Thoracic aorta (tissue), 2 donors: Measurements from ENCODE around the gene UBE2J2. TPM values are rescaled to one million over a fixed set of nuclear protein-coding genes. Genes with fewer than 3 reads are reported as not detected.

Experiments
- ATAC-seq: fragments of 150-250 bp; one replicate; pipeline ENCODE4 v1.8.0; 2017; ENCODE audit warnings: low read depth; ENCODE audit not compliant: insufficient number of reproducible peaks, low FRiP score
- DNase-seq: peaks from one replicate; pipeline ENCODE4 v3.0.0-alpha.2; 2020; ENCODE audit warnings: low spot score
- H3K27ac ChIP-seq, 2 donors: fragments of 200-600 bp; sonication (generic); 1 replicate in 1 of 2; 2 replicates in 1 of 2; pipeline ENCODE4 v1.5.1; 2016; ENCODE audit warnings: mild to moderate bottlenecking in 2 of 2, moderate library complexity in 2 of 2
- H3K27me3 ChIP-seq: fragments of 200-600 bp; sonication (generic); replicated peaks from 2 replicates; pipeline ENCODE4 v1.6.0; 2016; ENCODE audit warnings: mild to moderate bottlenecking; ENCODE audit not compliant: insufficient read depth
- H3K36me3 ChIP-seq: fragments of 200-600 bp; sonication (generic); one replicate; pipeline ENCODE4 v1.5.1; 2016
- H3K4me1 ChIP-seq, 2 donors: fragments of 200-600 bp; sonication (generic); 1 replicate in 1 of 2; 2 replicates in 1 of 2; pipeline versions ENCODE4 v1.5.1 to v1.6.0; 2016; ENCODE audit warnings: low read depth in 2 of 2, mild to moderate bottlenecking in 1 of 2; ENCODE audit not compliant: control insufficient read depth in 1 of 2
- H3K4me3 ChIP-seq: fragments of 200-600 bp; sonication (generic); 2 replicates; pipeline ENCODE4 v1.5.1; 2016; ENCODE audit warnings: mild to moderate bottlenecking
- H3K9me3 ChIP-seq: fragments of 200-600 bp; sonication (generic); 2 replicates; pipeline ENCODE4 v1.5.1; 2016
- CTCF ChIP-seq: fragments of 200-600 bp; sonication (generic); IDR thresholded peaks from one replicate; pipeline ENCODE4 v1.5.1; 2019; ENCODE audit warnings: antibody characterized with exemption
- total RNA-seq, 2 donors: library from RNA; depleted of rRNA; stranded (reverse); fragments of >200 nt; gene quantifications; one replicate each; pipeline versions ENCODE4 v1.1.0 to v1.2.3, GENCODE V29; 2016

The UBE2J2 gene
- total RNA-seq, 2 donors from 2014 or later: 43.5 to 57.7 TPM

GRCh38 chr1:1259540-1259939, 14.1 kb downstream of the UBE2J2 start:
- Histone ChIP-seq H3K36me3 (peaks cover 53% of the 10 kb centered on the region), H3K4me1 (no peaks in the 10 kb centered on the region), H3K9me3 (no peaks in the 10 kb centered on the region), H3K27me3 (no peaks in the 10 kb centered on the region), H3K4me3 (no peak overlapping the region), H3K27ac (no peak overlapping the region)
- no peak for TF ChIP-seq CTCF
- no peak for ATAC-seq
- no peak for DNase-seq

GRCh38 chr1:1259119-1259488, 14.6 kb downstream of the UBE2J2 start:
- DNase-seq (no peak), ATAC-seq (no peak)
- Histone ChIP-seq H3K27ac (no peak overlapping the region), H3K4me1 (no peaks in the 10 kb centered on the region), H3K9me3 (no peaks in the 10 kb centered on the region), H3K4me3 (no peak overlapping the region), H3K36me3 (peaks cover 53% of the 10 kb centered on the region), H3K27me3 (no peaks in the 10 kb centered on the region)
- no peak for TF ChIP-seq CTCF

GRCh38 chr1:1256956-1257871, 16.4 kb downstream of the UBE2J2 start:
- no peaks in the 10 kb centered on the region for H3K4me1 ChIP-seq
- H3K27me3 ChIP-seq: no peaks in the 10 kb centered on the region
- DNase-seq (no peak), ATAC-seq (no peak)
- no peak for TF ChIP-seq CTCF
- peaks cover 51% of the 10 kb centered on the region for H3K36me3 ChIP-seq
- H3K27ac ChIP-seq: no peak overlapping the region
- H3K4me3 ChIP-seq: no peak overlapping the region
- no peaks in the 10 kb centered on the region for H3K9me3 ChIP-seq

GRCh38 chr1:1255611-1256010, 18.0 kb downstream of the UBE2J2 start:
- Histone ChIP-seq H3K4me1 (no peaks in the 10 kb centered on the region), H3K4me3 (no peak overlapping the region), H3K27ac (no peak overlapping the region), H3K27me3 (no peaks in the 10 kb centered on the region), H3K9me3 (no peaks in the 10 kb centered on the region), H3K36me3 (peaks cover 37% of the 10 kb centered on the region)
- DNase-seq: no peak
- no peak for ATAC-seq
- no peak for TF ChIP-seq CTCF

- Histone ChIP-seq H3K27me3 (no peaks in the 10 kb centered on the region), H3K36me3 (peaks cover 36% of the 10 kb centered on the region), H3K27ac (no peak overlapping the region), H3K9me3 (no peaks in the 10 kb centered on the region), H3K4me1 (no peaks in the 10 kb centered on the region), H3K4me3 (no peak overlapping the region)
- ATAC-seq (no peak), DNase-seq (no peak)
- TF ChIP-seq CTCF: no peak
Measured at GRCh38 chr1:1255078-1255477, 18.6 kb downstream of the UBE2J2 start.
